ENCODE data around the gene RHOA.

GRCh38 chr3:49403891-49404290 is 7.9 kb downstream of the RHOA start:
- no peak for TF ChIP-seq IRF9 (CRISPR knock-in tag; IDR thresholded peaks at IDR 0.05; ENCODE audit: borderline replicate concordance)
- TF ChIP-seq ZNF510 (CRISPR knock-in tag; IDR thresholded peaks at IDR 0.05; ENCODE audit: low read depth), result no peak
- TF ChIP-seq ZNF362 (CRISPR knock-in tag; IDR thresholded peaks at IDR 0.05; ENCODE audit: borderline replicate concordance), result no peak
- no peak for TF ChIP-seq ZNF275 (CRISPR knock-in tag; IDR thresholded peaks at IDR 0.05; ENCODE audit: borderline replicate concordance)
- TF ChIP-seq ZKSCAN8 (CRISPR knock-in tag; IDR thresholded peaks at IDR 0.05; ENCODE audit: borderline replicate concordance), result no peak
